Measurements from ENCODE around the gene WNT3. TPM values are rescaled to one million over a fixed set of nuclear protein-coding genes. Genes with fewer than 3 reads are reported as not detected.

WNT3 gene
- total RNA-seq, 1 donor: 1.1 TPM

GRCh38 chr17:46800573-46800972 is 17.9 kb downstream of the WNT3 start:
- Histone ChIP-seq H3K4me3 (ENCODE audit: insufficient read depth, low read length) (no peak overlapping the region), H3K4me2 (ENCODE audit: insufficient read depth, low read length) (no peak overlapping the region), H3K9me3 (ENCODE audit: low read depth, low read length) (no peaks in the 10 kb centered on the region), H3K27ac (ENCODE audit: low read depth, low read length) (no peak overlapping the region), H3K4me1 (ENCODE audit: insufficient read depth, low read length) (no peaks in the 10 kb centered on the region), H4K20me1 (ENCODE audit: insufficient read depth, low read length) (no peaks in the 10 kb centered on the region), H2AFZ (ENCODE audit: low read length) (no peak overlapping the region), H3K36me3 (ENCODE audit: insufficient read depth, low read length) (no peaks in the 10 kb centered on the region), H3K27me3 (ENCODE audit: insufficient read depth, low read length) (peaks cover 22% of the 10 kb centered on the region), H3K79me2 (ENCODE audit: insufficient read depth, low read length) (no peaks in the 10 kb centered on the region)
- no peak for TF ChIP-seq CTCF (IDR thresholded peaks at IDR 0.05; ENCODE audit: extremely low read depth, low read depth, low read length)
- DNase-seq (ENCODE audit: insufficient read length, low spot score, missing footprints): no peak

- Histone ChIP-seq H3K36me3 (ENCODE audit: insufficient read depth, low read length) (no peaks in the 10 kb centered on the region), H4K20me1 (ENCODE audit: insufficient read depth, low read length) (no peaks in the 10 kb centered on the region), H2AFZ (ENCODE audit: low read length) (no peak overlapping the region), H3K27ac (ENCODE audit: low read depth, low read length) (no peak overlapping the region), H3K27me3 (ENCODE audit: insufficient read depth, low read length) (peaks cover 45% of the 10 kb centered on the region), H3K4me2 (ENCODE audit: insufficient read depth, low read length) (no peak overlapping the region), H3K4me3 (ENCODE audit: insufficient read depth, low read length) (no peak overlapping the region), H3K79me2 (ENCODE audit: insufficient read depth, low read length) (no peaks in the 10 kb centered on the region), H3K4me1 (ENCODE audit: insufficient read depth, low read length) (no peaks in the 10 kb centered on the region), H3K9me3 (ENCODE audit: low read depth, low read length) (no peaks in the 10 kb centered on the region)
- no peak for DNase-seq (ENCODE audit: insufficient read length, low spot score, missing footprints)
- no peak for TF ChIP-seq CTCF (IDR thresholded peaks at IDR 0.05; ENCODE audit: extremely low read depth, low read depth, low read length)
These were observed 21.4 kb downstream of the WNT3 start for GRCh38 chr17:46796956-46797530.

- no peak for TF ChIP-seq CTCF (IDR thresholded peaks at IDR 0.05; ENCODE audit: extremely low read depth, low read depth, low read length)
- peaks cover 43% of the 10 kb centered on the region for H3K27me3 ChIP-seq (ENCODE audit: insufficient read depth, low read length)
- H3K4me1 ChIP-seq (ENCODE audit: insufficient read depth, low read length): no peaks in the 10 kb centered on the region
- H3K4me2 ChIP-seq (ENCODE audit: insufficient read depth, low read length): no peak overlapping the region
- no peak overlapping the region for H2AFZ ChIP-seq (ENCODE audit: low read length)
- peak; percentile 77 for DNase-seq (ENCODE audit: insufficient read length, low spot score, missing footprints)
- no peaks in the 10 kb centered on the region for H3K9me3 ChIP-seq (ENCODE audit: low read depth, low read length)
- H3K27ac ChIP-seq (ENCODE audit: low read depth, low read length): no peak overlapping the region
- no peaks in the 10 kb centered on the region for H3K36me3 ChIP-seq (ENCODE audit: insufficient read depth, low read length)
- H3K79me2 ChIP-seq (ENCODE audit: insufficient read depth, low read length): no peaks in the 10 kb centered on the region
- H3K4me3 ChIP-seq (ENCODE audit: insufficient read depth, low read length): no peak overlapping the region
- no peaks in the 10 kb centered on the region for H4K20me1 ChIP-seq (ENCODE audit: insufficient read depth, low read length)
These were observed 22.0 kb downstream of the WNT3 start for GRCh38 chr17:46796524-46796923.

GRCh38 chr17:46796084-46796483 is 22.4 kb downstream of the WNT3 start:
- peaks cover 42% of the 10 kb centered on the region for H3K27me3 ChIP-seq (ENCODE audit: insufficient read depth, low read length)
- H3K9me3 ChIP-seq (ENCODE audit: low read depth, low read length): no peaks in the 10 kb centered on the region

More at GRCh38 chr17:46796084-46796483, 22.4 kb downstream of the WNT3 start:
- Histone ChIP-seq H3K27ac (ENCODE audit: low read depth, low read length) (no peak overlapping the region), H2AFZ (ENCODE audit: low read length) (no peak overlapping the region), H3K4me1 (ENCODE audit: insufficient read depth, low read length) (no peaks in the 10 kb centered on the region), H3K36me3 (ENCODE audit: insufficient read depth, low read length) (no peaks in the 10 kb centered on the region), H3K79me2 (ENCODE audit: insufficient read depth, low read length) (no peaks in the 10 kb centered on the region), H4K20me1 (ENCODE audit: insufficient read depth, low read length) (no peaks in the 10 kb centered on the region), H3K4me2 (ENCODE audit: insufficient read depth, low read length) (no peak overlapping the region), H3K4me3 (ENCODE audit: insufficient read depth, low read length) (no peak overlapping the region)
- no peak for TF ChIP-seq CTCF (IDR thresholded peaks at IDR 0.05; ENCODE audit: extremely low read depth, low read depth, low read length)
- DNase-seq (ENCODE audit: insufficient read length, low spot score, missing footprints): peak; percentile 21

All from osteoblast (primary cell).